PC-3 (cell line): ENCODE measurements around the gene NDUFAF8.

Source experiments
- EZH2 ChIP-seq: fragments of 300-600 bp; sonication (generic); IDR thresholded peaks from one replicate; pipeline ENCODE4 v1.6.1; 2017; ENCODE audit warnings: antibody characterized with exemption, mild to moderate bottlenecking, low read length; ENCODE audit not compliant: unreplicated experiment
- EZH2phosphoT487 ChIP-seq: fragments of 300-600 bp; sonication (generic); IDR thresholded peaks from 2 replicates; pipeline ENCODE4 v1.6.1; 2018; ENCODE audit warnings: mild to moderate bottlenecking, antibody characterized with exemption, low read length, borderline replicate concordance
- TF ChIP-seq, protein P1 (sequence below): fragments of 300-600 bp; sonication (generic); conservative IDR thresholded peaks from 2 replicates; pipeline ENCODE4 v1.5.1; 2017; ENCODE audit warnings: antibody characterized with exemption, low read depth, mild to moderate bottlenecking, low read length

- TF ChIP-seq, protein P1, sequence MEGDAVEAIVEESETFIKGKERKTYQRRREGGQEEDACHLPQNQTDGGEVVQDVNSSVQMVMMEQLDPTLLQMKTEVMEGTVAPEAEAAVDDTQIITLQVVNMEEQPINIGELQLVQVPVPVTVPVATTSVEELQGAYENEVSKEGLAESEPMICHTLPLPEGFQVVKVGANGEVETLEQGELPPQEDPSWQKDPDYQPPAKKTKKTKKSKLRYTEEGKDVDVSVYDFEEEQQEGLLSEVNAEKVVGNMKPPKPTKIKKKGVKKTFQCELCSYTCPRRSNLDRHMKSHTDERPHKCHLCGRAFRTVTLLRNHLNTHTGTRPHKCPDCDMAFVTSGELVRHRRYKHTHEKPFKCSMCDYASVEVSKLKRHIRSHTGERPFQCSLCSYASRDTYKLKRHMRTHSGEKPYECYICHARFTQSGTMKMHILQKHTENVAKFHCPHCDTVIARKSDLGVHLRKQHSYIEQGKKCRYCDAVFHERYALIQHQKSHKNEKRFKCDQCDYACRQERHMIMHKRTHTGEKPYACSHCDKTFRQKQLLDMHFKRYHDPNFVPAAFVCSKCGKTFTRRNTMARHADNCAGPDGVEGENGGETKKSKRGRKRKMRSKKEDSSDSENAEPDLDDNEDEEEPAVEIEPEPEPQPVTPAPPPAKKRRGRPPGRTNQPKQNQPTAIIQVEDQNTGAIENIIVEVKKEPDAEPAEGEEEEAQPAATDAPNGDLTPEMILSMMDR = no peak
- no peak for TF ChIP-seq EZH2
- no peak for TF ChIP-seq EZH2phosphoT487
Measured at GRCh38 chr17:81233316-81233715, 5.8 kb upstream of the NDUFAF8 start.
